Duodenal mucosa (tissue), 2 donors: Measurements from ENCODE around the gene ZNF689.
"Not testable (repeated sequence)": the region's sequence is repeated elsewhere in the genome, so short reads cannot be mapped to it uniquely, and the experiment has no call there.

ENCODE experiments used
- H3K27ac ChIP-seq: one replicate; pipeline ENCODE4 v1.7.0; 2013; ENCODE audit warnings: low read depth, low read length
- H3K27me3 ChIP-seq, 2 donors: one replicate each; pipeline ENCODE4 v1.7.0; 2013; ENCODE audit warnings: low read length in 2 of 2, control low read depth in 1 of 2; ENCODE audit not compliant: insufficient read depth in 2 of 2, control insufficient read depth in 1 of 2
- H3K36me3 ChIP-seq, 2 donors: one replicate each; pipeline ENCODE4 v1.7.0; 2013; ENCODE audit warnings: low read length in 2 of 2, control low read depth in 1 of 2; ENCODE audit not compliant: insufficient read depth in 2 of 2, control insufficient read depth in 1 of 2
- H3K4me1 ChIP-seq, 2 donors: one replicate each; pipeline ENCODE4 v1.7.0; 2013; ENCODE audit warnings: low read length in 2 of 2, control low read depth in 1 of 2; ENCODE audit not compliant: insufficient read depth in 2 of 2, control insufficient read depth in 1 of 2
- H3K4me3 ChIP-seq, 2 donors: one replicate each; pipeline ENCODE4 v1.7.0; 2013; ENCODE audit warnings: low read length in 2 of 2, low read depth in 1 of 2
- H3K9ac ChIP-seq, 2 donors: one replicate each; pipeline ENCODE4 v1.7.0; 2013; ENCODE audit warnings: low read length in 2 of 2, low read depth in 1 of 2
- H3K9me3 ChIP-seq, 2 donors: one replicate each; pipeline ENCODE4 v1.7.0; 2013; ENCODE audit warnings: low read length in 2 of 2, control low read depth in 1 of 2; ENCODE audit not compliant: control insufficient read depth in 1 of 2

Gene ZNF689

GRCh38 chr16:30600929-30601328 is 9.3 kb downstream of the ZNF689 start:
- Histone ChIP-seq H3K27me3 (no peaks in the 10 kb centered on the region), H3K36me3 (peaks cover 21 to 27% of the 10 kb centered on the region in 2 donors), H3K9me3 (no peaks in the 10 kb centered on the region), H3K4me1 (peaks cover 26 to 27% of the 10 kb centered on the region in 2 donors), H3K4me3 (no peak overlapping the region), H3K27ac (no peak overlapping the region), H3K9ac (no peak overlapping the region)

GRCh38 chr16:30600215-30600614 is 10.0 kb downstream of the ZNF689 start:
- H3K9ac ChIP-seq, result no peak overlapping the region
- H3K4me1 ChIP-seq, result peaks cover 26% of the 10 kb centered on the region in 2 donors
- H3K4me3 ChIP-seq, result no peak overlapping the region
- H3K27ac ChIP-seq, result no peak overlapping the region
- peaks cover 21 to 27% of the 10 kb centered on the region in 2 donors for H3K36me3 ChIP-seq
- no peaks in the 10 kb centered on the region for H3K9me3 ChIP-seq
- no peaks in the 10 kb centered on the region for H3K27me3 ChIP-seq

- Histone ChIP-seq H3K9me3 (no peaks in the 10 kb centered on the region), H3K4me1 (no peaks in the 10 kb centered on the region), H3K27me3 (no peaks in the 10 kb centered on the region), H3K4me3 (no peak overlapping the region), H3K9ac (no peak overlapping the region), H3K27ac (no peak overlapping the region), H3K36me3 (peaks cover 0 to 2% of the 10 kb centered on the region in 2 donors)
Observed at GRCh38 chr16:30592871-30593270, 17.3 kb downstream of the ZNF689 start.

- not testable (repeated sequence) for H3K36me3 ChIP-seq, H3K9me3 ChIP-seq, H3K27me3 ChIP-seq, H3K4me1 ChIP-seq, H3K9ac ChIP-seq, H3K27ac ChIP-seq, H3K4me3 ChIP-seq
Observed at GRCh38 chr16:30590869-30591268, 19.3 kb downstream of the ZNF689 start.

- H3K4me1 ChIP-seq, result peaks cover 10 to 13% of the 10 kb centered on the region in 2 donors
- H3K4me3 ChIP-seq, H3K9ac ChIP-seq, H3K27ac ChIP-seq, H3K27me3 ChIP-seq, H3K9me3 ChIP-seq, H3K36me3 ChIP-seq: not testable (repeated sequence)
Observed at GRCh38 chr16:30589582-30589981, 20.6 kb downstream of the ZNF689 start.

- H3K9me3 ChIP-seq, result no peaks in the 10 kb centered on the region
- H3K27ac ChIP-seq, result no peak overlapping the region
- no peak overlapping the region for H3K9ac ChIP-seq
- H3K4me1 ChIP-seq, result peaks cover 12 to 15% of the 10 kb centered on the region in 2 donors
- H3K27me3 ChIP-seq, result no peaks in the 10 kb centered on the region
- peaks cover 0 to 12% of the 10 kb centered on the region in 2 donors for H3K36me3 ChIP-seq
- no peak overlapping the region for H3K4me3 ChIP-seq
Observed at GRCh38 chr16:30588651-30589050, 21.5 kb downstream of the ZNF689 start.

- Histone ChIP-seq H3K36me3 (peaks cover 8 to 34% of the 10 kb centered on the region in 2 donors), H3K9ac (peak within 1 kb of the TSS; percentile 81 to 90), H3K4me3 (peak within 1 kb of the TSS; percentile 77 to 87), H3K4me1 (peaks cover 12 to 21% of the 10 kb centered on the region in 2 donors), H3K27ac (peak within 1 kb of the TSS; percentile 81), H3K9me3 (no peaks in the 10 kb centered on the region), H3K27me3 (no peaks in the 10 kb centered on the region)
Observed at GRCh38 chr16:30585400-30586191, 24.6 kb downstream of the ZNF689 start, which contains the start of gene ZNF785. TSS of gene ZNF785 (minus strand) at chr16:30585697. CDS start at chr16:30585611, 86 bp downstream.

GRCh38 chr16:30585022-30585399 is 25.2 kb downstream of the ZNF689 start:
- peaks cover 12 to 21% of the 10 kb centered on the region in 2 donors for H3K4me1 ChIP-seq
- no peaks in the 10 kb centered on the region for H3K9me3 ChIP-seq
- peaks cover 8 to 34% of the 10 kb centered on the region in 2 donors for H3K36me3 ChIP-seq
- H3K4me3 ChIP-seq, result peak overlapping the region; percentile 77 to 87
- H3K27ac ChIP-seq, result peak overlapping the region; percentile 81
- peak overlapping the region; percentile 81 to 90 for H3K9ac ChIP-seq
- H3K27me3 ChIP-seq, result no peaks in the 10 kb centered on the region

- Histone ChIP-seq H3K9ac (no peak overlapping the region), H3K9me3 (no peaks in the 10 kb centered on the region), H3K36me3 (peaks cover 8 to 45% of the 10 kb centered on the region in 2 donors), H3K4me3 (no peak overlapping the region), H3K4me1 (peaks cover 12 to 21% of the 10 kb centered on the region in 2 donors), H3K27ac (no peak overlapping the region), H3K27me3 (no peaks in the 10 kb centered on the region)
Observed at GRCh38 chr16:30582611-30583340, 27.4 kb downstream of the ZNF689 start.

GRCh38 chr16:30581457-30581856 is 28.7 kb downstream of the ZNF689 start:
- Histone ChIP-seq H3K27me3 (no peaks in the 10 kb centered on the region), H3K36me3 (peaks cover 8 to 45% of the 10 kb centered on the region in 2 donors), H3K27ac (no peak overlapping the region), H3K9ac (no peak overlapping the region), H3K9me3 (no peaks in the 10 kb centered on the region), H3K4me3 (no peak overlapping the region), H3K4me1 (peaks cover 7 to 17% of the 10 kb centered on the region in 2 donors)
